ENCODE measurements around the gene AKAP6.

Gene AKAP6

GRCh38 chr14:32847867-32848266 is 518.8 kb downstream of the AKAP6 start:
- DNase-seq: no peak

DNA sequence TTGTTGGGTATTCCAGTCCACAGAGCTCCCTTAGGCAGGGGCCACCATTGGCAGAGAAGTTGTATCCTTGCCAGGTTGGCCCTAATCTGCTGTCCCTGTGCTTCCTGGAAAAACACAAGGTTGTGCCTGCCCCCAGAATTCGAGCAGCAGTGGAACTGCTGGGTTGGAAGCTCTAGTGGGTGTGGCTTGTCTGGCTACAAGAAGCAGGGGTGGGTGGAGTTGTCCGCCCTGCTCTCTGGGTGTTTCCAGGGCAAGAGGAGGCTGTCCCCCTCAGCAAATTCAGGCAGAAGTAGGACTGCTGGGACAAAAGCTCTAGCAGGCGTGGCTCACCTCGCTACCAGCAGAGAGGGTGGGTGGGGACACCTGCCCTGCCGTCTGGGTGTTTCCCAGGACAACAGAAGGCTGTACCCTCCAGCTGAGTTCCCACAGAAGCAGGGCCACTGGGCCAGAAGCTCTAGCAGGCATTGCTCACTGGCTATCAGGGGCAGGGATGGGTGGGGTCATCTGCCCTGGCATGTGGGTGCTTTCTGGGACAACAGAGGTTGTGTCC is 536.8 kb downstream of the AKAP6 start:
- DNase-seq: no peak

DNA sequence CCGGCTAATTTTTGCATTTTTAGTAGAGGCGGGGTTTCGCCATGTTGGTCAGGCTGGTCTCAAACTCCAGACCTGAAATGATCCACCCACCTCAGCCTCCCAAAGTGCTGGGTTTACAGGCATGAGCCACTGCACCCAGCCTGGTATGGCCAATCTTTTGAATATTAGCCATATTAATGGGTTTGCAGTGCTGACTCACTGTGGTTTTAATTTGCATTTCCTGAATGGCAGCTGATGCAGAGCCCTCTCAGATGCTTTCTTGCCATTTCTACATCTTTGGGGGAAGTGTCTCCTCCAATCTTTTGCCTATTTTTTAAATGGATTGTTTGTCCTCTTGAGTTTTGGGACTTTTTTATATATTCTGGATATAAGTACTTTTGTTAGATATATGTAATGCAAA is 554.1 kb downstream of the AKAP6 start:
- DNase-seq: no peak
